A673 (cell line): Measurements from ENCODE around the gene PCBP3.

Source experiments
- EZH2 ChIP-seq: fragments of 200-600 bp; sonication (generic); IDR thresholded peaks from 2 replicates; pipeline ENCODE4 v1.6.1; 2017; ENCODE audit warnings: borderline replicate concordance, low read depth, mild to moderate bottlenecking, mixed read lengths, antibody characterized with exemption, low read length; ENCODE audit not compliant: poor library complexity, severe bottlenecking
- TF ChIP-seq, protein P1 (sequence below): fragments of 300-800, 200-600 bp; sonication (generic); conservative IDR thresholded peaks from 2 replicates; pipeline ENCODE4 v1.5.1; 2017; ENCODE audit warnings: low read depth, mild to moderate bottlenecking, antibody characterized with exemption, low read length, moderate library complexity, mixed read lengths

DNA sequence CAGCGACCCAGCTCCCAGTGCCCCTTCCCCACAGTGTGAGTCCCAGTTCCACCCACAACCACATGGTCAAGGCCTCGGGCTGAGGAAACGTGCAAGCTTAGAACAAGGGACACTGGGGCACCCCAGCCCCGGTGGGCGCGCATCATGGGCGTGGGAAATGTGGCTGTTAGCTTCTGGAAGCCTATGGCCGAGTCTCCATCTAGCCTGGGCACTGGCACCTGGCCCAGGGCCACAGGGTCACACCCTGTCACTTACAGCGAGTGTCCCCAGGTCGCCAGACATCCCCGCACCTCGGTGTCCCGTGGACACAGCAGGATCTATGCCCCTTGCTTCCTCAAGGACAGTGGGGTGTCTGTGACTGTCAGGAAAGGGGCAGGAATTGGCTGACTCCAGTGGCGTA lies 301.1 kb downstream of the PCBP3 start:
- TF ChIP-seq, protein P1, sequence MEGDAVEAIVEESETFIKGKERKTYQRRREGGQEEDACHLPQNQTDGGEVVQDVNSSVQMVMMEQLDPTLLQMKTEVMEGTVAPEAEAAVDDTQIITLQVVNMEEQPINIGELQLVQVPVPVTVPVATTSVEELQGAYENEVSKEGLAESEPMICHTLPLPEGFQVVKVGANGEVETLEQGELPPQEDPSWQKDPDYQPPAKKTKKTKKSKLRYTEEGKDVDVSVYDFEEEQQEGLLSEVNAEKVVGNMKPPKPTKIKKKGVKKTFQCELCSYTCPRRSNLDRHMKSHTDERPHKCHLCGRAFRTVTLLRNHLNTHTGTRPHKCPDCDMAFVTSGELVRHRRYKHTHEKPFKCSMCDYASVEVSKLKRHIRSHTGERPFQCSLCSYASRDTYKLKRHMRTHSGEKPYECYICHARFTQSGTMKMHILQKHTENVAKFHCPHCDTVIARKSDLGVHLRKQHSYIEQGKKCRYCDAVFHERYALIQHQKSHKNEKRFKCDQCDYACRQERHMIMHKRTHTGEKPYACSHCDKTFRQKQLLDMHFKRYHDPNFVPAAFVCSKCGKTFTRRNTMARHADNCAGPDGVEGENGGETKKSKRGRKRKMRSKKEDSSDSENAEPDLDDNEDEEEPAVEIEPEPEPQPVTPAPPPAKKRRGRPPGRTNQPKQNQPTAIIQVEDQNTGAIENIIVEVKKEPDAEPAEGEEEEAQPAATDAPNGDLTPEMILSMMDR: no peak
- no peak for TF ChIP-seq EZH2
